HT-29 (cell line): ENCODE data around the gene PXMP2. TPM values are rescaled to one million over a fixed set of nuclear protein-coding genes. Genes with fewer than 3 reads are reported as not detected.
A peak's percentile ranks its signal among the peaks of the same experiment; 100 is the strongest.
"Not testable (repeated sequence)": the region's sequence is repeated elsewhere in the genome, so short reads cannot be mapped to it uniquely, and the experiment has no call there.

Experiments used
- DNase-seq: peaks from one replicate; pipeline ENCODE4 v3.0.0-alpha.2; 2015; ENCODE audit warnings: low spot score
- small RNA-seq: library from RNA; depleted of rRNA; stranded (forward); fragments of <200 nt; gene quantifications from one replicate; pipeline ENCODE3, GENCODE V24; 2014
- total RNA-seq: library from RNA; depleted of rRNA; stranded (reverse); fragments of >200 nt; shearing (Covaris generic); gene quantifications from 2 replicates; pipeline ENCODE4 v1.2.3, GENCODE V29; 2014; rRNA removed

The PXMP2 gene
- total RNA-seq, 1 experiment from 2014 or later = 102 TPM

GRCh38 chr12:132747896-132748295 is 60.5 kb downstream of the PXMP2 start:
- no peak for DNase-seq

DNA sequence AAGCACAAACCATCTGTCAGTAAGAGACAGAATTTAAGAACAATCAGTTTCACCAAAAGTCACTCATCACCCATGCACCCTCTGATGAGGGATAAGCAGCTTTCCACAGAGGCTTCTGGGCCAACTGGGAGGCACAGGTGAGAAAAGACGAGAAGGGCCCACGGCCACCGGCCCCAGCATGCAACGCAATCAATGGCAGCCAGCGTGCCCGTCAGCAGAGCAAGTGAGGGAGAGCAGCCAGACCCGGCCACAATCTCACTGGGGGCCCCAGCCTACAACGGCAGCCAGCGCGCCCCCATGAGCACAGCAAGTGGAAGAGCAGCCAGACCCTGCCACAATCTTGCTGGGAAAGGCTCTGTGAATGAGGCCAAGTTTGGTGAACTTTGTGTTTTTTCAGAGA is 60.9 kb downstream of the PXMP2 start:
- DNase-seq = no peak

DNA sequence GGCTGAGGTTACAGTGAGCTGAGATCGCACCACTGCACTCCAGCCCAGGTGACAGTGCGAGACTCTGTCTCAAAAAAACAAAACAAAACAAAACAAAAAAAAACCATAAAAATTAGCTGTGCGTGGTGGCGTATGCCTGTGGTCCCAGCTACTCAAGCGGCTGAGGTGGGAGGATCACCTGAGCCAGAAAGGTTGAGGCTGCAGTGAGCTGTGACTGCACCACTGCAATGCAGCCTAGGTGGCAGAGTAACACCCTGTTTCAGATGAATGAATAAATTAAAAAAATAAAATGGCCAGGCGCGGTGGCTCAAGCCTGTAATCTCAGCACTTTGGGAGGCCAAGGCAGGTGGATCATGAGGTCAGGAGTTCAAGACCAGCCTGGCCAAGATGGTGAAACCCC is 66.3 kb downstream of the PXMP2 start:
- not testable (repeated sequence) for DNase-seq

DNA sequence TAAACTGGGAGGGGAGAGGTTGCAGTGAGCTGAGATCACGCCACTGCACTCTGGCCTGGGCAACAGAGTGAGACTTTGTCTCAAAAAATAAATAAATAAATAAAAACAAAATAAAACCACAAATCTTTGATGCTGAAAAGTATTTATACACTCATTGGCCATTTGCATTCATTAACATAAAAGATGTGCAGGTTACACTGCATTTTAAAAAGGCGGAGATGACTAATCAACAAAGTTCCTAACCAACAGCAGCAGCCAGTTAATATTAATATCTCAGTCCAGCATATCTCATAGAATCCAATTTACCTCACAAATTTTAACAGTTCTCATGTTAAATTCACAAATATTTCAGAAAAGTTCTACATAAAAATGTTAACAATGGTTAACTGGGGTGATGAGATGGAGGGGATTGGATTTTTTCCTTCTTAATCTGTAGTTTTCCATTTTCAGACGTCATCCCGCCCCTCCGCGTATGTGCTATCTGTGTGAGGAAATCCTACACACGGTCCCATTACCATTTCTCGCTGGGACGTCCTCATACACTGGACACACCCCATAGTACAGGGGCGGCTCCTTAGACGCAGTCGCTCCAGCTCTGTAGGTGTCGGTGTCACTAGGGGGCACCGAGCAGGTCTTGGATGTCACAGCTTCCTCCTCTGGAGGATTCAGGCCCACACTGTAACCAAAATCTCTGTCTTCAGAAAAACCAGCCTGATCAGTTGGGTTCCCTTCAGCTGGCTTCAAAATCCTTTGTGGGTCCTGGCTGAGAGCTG is 67.0 kb downstream of the PXMP2 start:
- DNase-seq = no peak

Small RNAs within 50 kb of the gene (small RNA-seq; reads per million reads assigned to genes)
- 1.1 reads per million, percentile 39 among the genes with 10 or more reads in this experiment for gene RNA5SP379

Other genes starting within 250 kb of the PXMP2 start
- gene FBRSL1, start 197.4 kb upstream of the PXMP2 start, total RNA-seq = 51.3 and 56.0 TPM in 2 replicates
- not detected in 2 replicates for gene LRCOL1, start 77.0 kb upstream of the PXMP2 start, total RNA-seq
- not detected in 2 replicates for gene P2RX2, start 68.8 kb upstream of the PXMP2 start, total RNA-seq
- 86.0 and 104 TPM in 2 replicates for gene POLE, start 245 bp upstream of the PXMP2 start, total RNA-seq
- gene PGAM5, start 23.3 kb downstream of the PXMP2 start, total RNA-seq = 183 and 191 TPM in 2 replicates
- gene ANKLE2, start 74.2 kb downstream of the PXMP2 start, total RNA-seq = 57.4 and 67.6 TPM in 2 replicates
- gene GOLGA3, start 141.3 kb downstream of the PXMP2 start, total RNA-seq = 74.3 and 81.6 TPM in 2 replicates
- 7.8 and 8.0 TPM in 2 replicates for gene CHFR, start 200.0 kb downstream of the PXMP2 start, total RNA-seq